Stimulated activated naive CD8-positive, alpha-beta T cell treated with anti-CD3 and anti-CD28 coated beads, Interleukin-15, amount 100 ng/mL, for 72 hours (primary cell): ENCODE measurements around the gene PVALB.
"Not testable (repeated sequence)": the region's sequence is repeated elsewhere in the genome, so short reads cannot be mapped to it uniquely, and the experiment has no call there.

Source experiments
- ATAC-seq: fragments of 150-1000 bp; cut with Tn5 transposase; 2 replicates; pipeline ENCODE4 v1.10.0; 2021; ENCODE audit warnings: mild to moderate bottlenecking, moderate library complexity
- DNase-seq, 2 donors: peaks; one replicate each; pipeline ENCODE4 v3.0.0; 2021 to 2022
- H3K27ac Mint-ChIP-seq, 2 donors: one replicate each; pipeline ENCODE4 v1.8.0; 2022; ENCODE audit warnings: mild to moderate bottlenecking in 2 of 2, mixed read lengths in 2 of 2, moderate library complexity in 2 of 2
- H3K27me3 Mint-ChIP-seq: one replicate; pipeline ENCODE4 v1.8.0; 2022; ENCODE audit warnings: mixed read lengths
- H3K4me1 Mint-ChIP-seq: one replicate; pipeline ENCODE4 v1.8.0; 2022; ENCODE audit warnings: mild to moderate bottlenecking, mixed read lengths
- H3K4me3 Mint-ChIP-seq, 2 donors: one replicate each; pipeline ENCODE4 v1.8.0; 2022; ENCODE audit warnings: mild to moderate bottlenecking in 2 of 2, mixed read lengths in 2 of 2, moderate library complexity in 1 of 2
- H3K9me3 Mint-ChIP-seq, 2 donors: one replicate each; pipeline ENCODE4 v1.8.0; 2022; ENCODE audit warnings: mixed read lengths in 2 of 2

Gene PVALB

DNA sequence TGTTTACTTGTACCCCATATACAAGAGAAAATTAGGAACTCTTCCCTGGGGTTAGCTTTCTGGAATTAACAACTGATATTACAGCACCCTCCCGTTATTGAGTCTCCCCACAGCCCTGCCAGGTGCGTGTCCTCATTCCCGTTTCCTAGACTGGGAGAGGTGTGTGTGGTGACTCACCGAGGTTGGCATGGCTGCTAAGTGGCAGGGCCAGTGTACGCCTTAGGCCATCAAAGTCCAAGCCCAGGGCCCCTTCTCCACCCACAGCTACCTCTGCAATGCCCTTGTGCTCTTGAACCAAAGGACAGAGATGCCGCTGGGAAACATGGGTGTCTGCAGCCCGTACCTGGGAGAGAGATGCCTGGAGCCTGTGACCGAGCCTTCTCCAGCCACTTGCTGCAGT is 53.3 kb downstream of the PVALB start:
- ATAC-seq (no peak), DNase-seq (no peak)
- no peaks in the 10 kb centered on the region for H3K27me3 Mint-ChIP-seq
- H3K4me1 Mint-ChIP-seq: no peaks in the 10 kb centered on the region
- H3K9me3 Mint-ChIP-seq: no peaks in the 10 kb centered on the region
- H3K27ac Mint-ChIP-seq: no peak overlapping the region
- no peak overlapping the region for H3K4me3 Mint-ChIP-seq

- H3K4me3 Mint-ChIP-seq: no peak overlapping the region
- no peaks in the 10 kb centered on the region for H3K27me3 Mint-ChIP-seq
- ATAC-seq (no peak), DNase-seq (no peak)
- no peaks in the 10 kb centered on the region for H3K4me1 Mint-ChIP-seq
- no peak overlapping the region for H3K27ac Mint-ChIP-seq
- H3K9me3 Mint-ChIP-seq: no peaks in the 10 kb centered on the region
Observed at GRCh38 chr22:36762687-36763260, 54.1 kb downstream of the PVALB start.

DNA sequence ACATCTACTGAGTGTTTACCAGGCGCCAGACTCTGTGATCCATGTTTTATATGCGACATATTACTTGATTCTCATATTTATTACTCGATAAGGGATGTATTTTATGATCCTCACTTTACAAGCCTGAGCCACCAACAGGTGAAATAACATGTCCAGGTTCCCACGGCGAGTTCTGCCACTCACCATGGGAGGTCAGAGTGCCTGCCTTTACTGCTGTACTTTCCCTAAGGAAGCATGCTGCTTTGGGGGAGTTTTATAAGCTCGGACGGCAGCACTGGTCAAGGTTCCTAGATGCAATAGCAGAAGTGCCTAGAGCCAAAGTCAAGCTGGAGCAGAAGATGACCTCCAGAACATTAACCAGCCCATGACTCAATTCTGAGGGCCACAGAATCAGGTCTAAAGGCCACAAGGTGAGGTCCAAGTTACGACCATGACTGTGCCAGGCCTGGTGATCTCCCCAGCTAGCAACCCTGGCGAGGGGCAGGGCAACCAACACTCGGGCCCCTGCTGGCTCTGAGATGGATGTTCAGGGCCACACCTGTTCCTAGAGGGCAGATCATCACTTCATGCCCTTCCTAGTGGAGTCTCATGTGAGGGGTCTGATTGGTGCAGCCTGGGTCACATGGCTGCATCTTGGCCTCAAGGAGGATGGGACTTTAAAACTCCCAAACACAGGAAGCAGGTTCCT is 55.1 kb downstream of the PVALB start:
- no peak for ATAC-seq
- H3K9me3 Mint-ChIP-seq: no peaks in the 10 kb centered on the region
- H3K27ac Mint-ChIP-seq: no peak overlapping the region
- no peaks in the 10 kb centered on the region for H3K27me3 Mint-ChIP-seq
- DNase-seq: no peak
- H3K4me3 Mint-ChIP-seq: no peak overlapping the region
- H3K4me1 Mint-ChIP-seq: peaks cover 6% of the 10 kb centered on the region

- Mint-ChIP-seq H3K4me1 (peaks cover 6% of the 10 kb centered on the region), H3K27me3 (no peaks in the 10 kb centered on the region), H3K4me3 (no peak overlapping the region), H3K27ac (no peak overlapping the region), H3K9me3 (no peaks in the 10 kb centered on the region)
- ATAC-seq: no peak
- no peak for DNase-seq
Observed at GRCh38 chr22:36760786-36761185, 56.0 kb downstream of the PVALB start.

DNA sequence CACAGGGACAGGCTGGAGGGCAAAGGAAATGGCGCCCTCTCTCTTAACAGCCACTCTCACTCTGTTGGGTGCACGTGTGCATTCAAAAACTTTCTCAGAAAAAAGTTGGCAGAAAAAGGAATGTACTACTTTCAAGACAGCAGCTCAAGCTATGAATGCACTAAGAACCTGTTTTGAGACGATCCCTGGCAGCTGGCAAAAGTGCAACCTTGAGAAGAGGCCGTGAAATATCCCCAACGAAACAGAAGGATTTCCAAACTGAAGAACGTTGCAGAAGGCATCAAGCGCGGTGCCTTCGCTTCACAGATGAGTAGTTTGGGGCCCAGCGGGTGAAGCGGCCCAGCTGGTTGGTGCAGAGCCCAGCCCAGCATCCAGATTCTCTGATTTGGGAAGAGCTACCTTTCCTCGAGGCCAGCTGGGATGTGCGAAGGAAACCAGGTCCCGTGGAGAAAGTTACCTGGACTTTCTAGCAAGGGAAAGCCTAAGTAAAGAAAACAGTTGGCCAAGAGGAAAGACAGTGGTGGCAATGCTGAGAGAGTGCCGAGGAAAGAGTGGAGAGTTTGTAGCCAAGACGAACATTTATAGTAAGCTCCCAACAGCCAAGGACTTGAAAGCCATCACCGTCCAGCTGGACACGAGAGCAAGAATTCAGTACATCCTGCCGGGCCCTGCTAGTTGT is 57.2 kb downstream of the PVALB start:
- no peaks in the 10 kb centered on the region for H3K9me3 Mint-ChIP-seq
- no peak for ATAC-seq
- no peaks in the 10 kb centered on the region for H3K27me3 Mint-ChIP-seq
- no peak overlapping the region for H3K4me3 Mint-ChIP-seq
- H3K4me1 Mint-ChIP-seq: peaks cover 6% of the 10 kb centered on the region
- DNase-seq: no peak
- no peak overlapping the region for H3K27ac Mint-ChIP-seq

- H3K4me3 Mint-ChIP-seq: no peak overlapping the region
- no peak for DNase-seq
- peaks cover 6% of the 10 kb centered on the region for H3K4me1 Mint-ChIP-seq
- H3K27ac Mint-ChIP-seq: peak overlapping the region in 1 of 2 donors; percentile 68
- H3K9me3 Mint-ChIP-seq: no peaks in the 10 kb centered on the region
- no peak for ATAC-seq
- H3K27me3 Mint-ChIP-seq: no peaks in the 10 kb centered on the region
Observed at GRCh38 chr22:36758792-36759271, 58.0 kb downstream of the PVALB start.

- no peak overlapping the region for H3K27ac Mint-ChIP-seq
- H3K9me3 Mint-ChIP-seq: no peaks in the 10 kb centered on the region
- DNase-seq: peak; percentile 70 to 75
- H3K4me3 Mint-ChIP-seq: no peak overlapping the region
- H3K4me1 Mint-ChIP-seq: peaks cover 6% of the 10 kb centered on the region
- peak; percentile 91 for ATAC-seq
- peaks cover 9% of the 10 kb centered on the region for H3K27me3 Mint-ChIP-seq
Observed at GRCh38 chr22:36757668-36758211, 59.1 kb downstream of the PVALB start.

- ATAC-seq (no peak), DNase-seq (no peak)
- Mint-ChIP-seq H3K27me3 (peaks cover 12% of the 10 kb centered on the region), H3K27ac (no peak overlapping the region), H3K4me1 (peaks cover 6% of the 10 kb centered on the region), H3K4me3 (no peak overlapping the region), H3K9me3 (no peaks in the 10 kb centered on the region)
Observed at GRCh38 chr22:36756746-36757655, 59.8 kb downstream of the PVALB start.

- peak overlapping the region in 1 of 2 donors; percentile 22 for H3K27ac Mint-ChIP-seq
- no peak overlapping the region for H3K4me3 Mint-ChIP-seq
- peaks cover 12% of the 10 kb centered on the region for H3K27me3 Mint-ChIP-seq
- H3K4me1 Mint-ChIP-seq: peaks cover 6% of the 10 kb centered on the region
- H3K9me3 Mint-ChIP-seq: no peaks in the 10 kb centered on the region
- no peak for ATAC-seq
- DNase-seq: no peak
Observed at GRCh38 chr22:36756031-36756430, 60.8 kb downstream of the PVALB start.

- ATAC-seq (no peak), DNase-seq (no peak)
- H3K9me3 Mint-ChIP-seq: no peaks in the 10 kb centered on the region
- peaks cover 15% of the 10 kb centered on the region for H3K27me3 Mint-ChIP-seq
- H3K4me1 Mint-ChIP-seq: peaks cover 6% of the 10 kb centered on the region
- H3K4me3 Mint-ChIP-seq: no peak overlapping the region
- H3K27ac Mint-ChIP-seq: no peak overlapping the region
Observed at GRCh38 chr22:36755316-36755715, 61.5 kb downstream of the PVALB start.

GRCh38 chr22:36754881-36755280 is 62.0 kb downstream of the PVALB start:
- not testable (repeated sequence) for H3K4me3 Mint-ChIP-seq, DNase-seq, ATAC-seq, H3K9me3 Mint-ChIP-seq, H3K4me1 Mint-ChIP-seq, H3K27ac Mint-ChIP-seq
- peaks cover 19% of the 10 kb centered on the region for H3K27me3 Mint-ChIP-seq

GRCh38 chr22:36753916-36754315 is 62.9 kb downstream of the PVALB start:
- H3K27me3 Mint-ChIP-seq: peaks cover 19% of the 10 kb centered on the region
- ATAC-seq (no peak), DNase-seq (no peak)
- peaks cover 6% of the 10 kb centered on the region for H3K4me1 Mint-ChIP-seq
- no peaks in the 10 kb centered on the region for H3K9me3 Mint-ChIP-seq
- H3K4me3 Mint-ChIP-seq: no peak overlapping the region
- no peak overlapping the region for H3K27ac Mint-ChIP-seq

GRCh38 chr22:36753120-36753802 is 63.6 kb downstream of the PVALB start:
- no peak for DNase-seq
- Mint-ChIP-seq H3K4me1 (peaks cover 6% of the 10 kb centered on the region), H3K4me3 (no peak overlapping the region), H3K9me3 (no peaks in the 10 kb centered on the region), H3K27ac (peak overlapping the region in 1 of 2 donors; percentile 65), H3K27me3 (peaks cover 19% of the 10 kb centered on the region)
- no peak for ATAC-seq
